Hematopoietic multipotent progenitor cell treated with erythropoietin and hydrocortisone succinate and interleukin-3 and kit ligand, for 17 days (in vitro differentiated cells): Measurements from ENCODE around the gene HMGA1.
"Not testable (repeated sequence)": the region's sequence is repeated elsewhere in the genome, so short reads cannot be mapped to it uniquely, and the experiment has no call there.

Experiments used
- DNase-seq: peaks from one replicate; pipeline ENCODE4 v3.0.0-alpha.2; 2015; ENCODE audit warnings: low spot score

The HMGA1 gene

GRCh38 chr6:34240329-34241248, 3.9 kb downstream of the HMGA1 start:
- DNase-seq: no peak

- no peak for DNase-seq
Measured at GRCh38 chr6:34241351-34242215, 4.9 kb downstream of the HMGA1 start.

- no peak for DNase-seq
Measured at GRCh38 chr6:34242252-34243130, 5.8 kb downstream of the HMGA1 start.

- no peak for DNase-seq
Measured at GRCh38 chr6:34243131-34243771, 6.6 kb downstream of the HMGA1 start.

GRCh38 chr6:34243901-34244884, 7.5 kb downstream of the HMGA1 start:
- peak; percentile 92 for DNase-seq

- DNase-seq: not testable (repeated sequence)
Measured at GRCh38 chr6:34245032-34245760, 8.5 kb downstream of the HMGA1 start.

- DNase-seq: not testable (repeated sequence)
Measured at GRCh38 chr6:34245761-34246140, 9.1 kb downstream of the HMGA1 start.

GRCh38 chr6:34246249-34246562, 9.5 kb downstream of the HMGA1 start:
- no peak for DNase-seq

GRCh38 chr6:34246563-34247391, 10.1 kb downstream of the HMGA1 start:
- DNase-seq: peak; percentile 27

GRCh38 chr6:34247481-34248197, 11.0 kb downstream of the HMGA1 start:
- peak; percentile 65 for DNase-seq

GRCh38 chr6:34248198-34248726, 11.6 kb downstream of the HMGA1 start:
- DNase-seq: peak; percentile 67

- DNase-seq: peak; percentile 95
Measured at GRCh38 chr6:34248727-34249468, 12.2 kb downstream of the HMGA1 start, which contains the start of gene SMIM29. Gene SMIM29, minus strand, starts transcription at chr6:34249006. Its CDS starts 1,215 bp downstream, at chr6:34247791.

- no peak for DNase-seq
Measured at GRCh38 chr6:34249469-34250261, 13.0 kb downstream of the HMGA1 start.

- not testable (repeated sequence) for DNase-seq
Measured at GRCh38 chr6:34252395-34252794, 15.7 kb downstream of the HMGA1 start.

GRCh38 chr6:34259529-34260069, 22.9 kb downstream of the HMGA1 start:
- DNase-seq: no peak
